ENCODE data around the gene TFAP2C. TPM values are rescaled to one million over a fixed set of nuclear protein-coding genes. Genes with fewer than 3 reads are reported as not detected.
"Not testable (repeated sequence)": the region's sequence is repeated elsewhere in the genome, so short reads cannot be mapped to it uniquely, and the experiment has no call there.

TFAP2C gene
- polyA plus RNA-seq, 1 donor (not counting 4 experiments of a cell fraction or from before 2014, with no cell fraction given): 11.5 TPM

DNA sequence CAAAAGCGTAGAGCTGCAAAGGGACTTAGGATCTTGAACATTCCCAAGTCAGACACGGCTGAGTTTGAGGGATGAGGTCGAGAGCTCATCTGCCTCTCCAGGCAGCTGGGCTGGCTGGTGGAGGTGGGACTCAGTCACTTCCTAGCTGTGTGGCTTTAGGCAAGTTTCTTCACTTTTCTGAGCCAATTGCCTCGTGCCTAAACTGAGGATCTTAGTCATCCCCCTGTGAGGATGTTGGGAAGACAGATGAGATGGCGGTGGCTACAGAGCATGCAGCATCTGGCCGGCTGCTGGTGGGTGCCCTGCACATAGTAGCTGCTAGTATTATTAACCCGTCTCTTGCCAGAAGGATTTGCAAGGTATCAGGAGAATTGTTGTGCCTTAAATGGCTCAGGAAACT lies 27.5 kb downstream of the TFAP2C start:
- Histone ChIP-seq H3K36me3 (ENCODE audit: control insufficient read depth in 2 of 2, extremely low read depth in 1 of 2, insufficient read depth in 2 of 2, low read length in 2 of 2) (no peaks in the 10 kb centered on the region), H3K4me2 (ENCODE audit: control insufficient read depth, extremely low read depth, insufficient read depth, low read depth, low read length) (no peak overlapping the region), H3K27ac (ENCODE audit: control insufficient read depth, insufficient read depth, low read length) (no peak overlapping the region), H3K79me2 (ENCODE audit: control insufficient read depth, insufficient read depth, low read length) (no peaks in the 10 kb centered on the region), H3K9me3 (ENCODE audit: control insufficient read depth, low read depth, low read length) (no peaks in the 10 kb centered on the region), H4K20me1 (ENCODE audit: control insufficient read depth, extremely low read depth, insufficient read depth, low read length) (no peaks in the 10 kb centered on the region), H3K9me1 (ENCODE audit: control insufficient read depth, extremely low read depth, insufficient read depth, low read length) (no peaks in the 10 kb centered on the region), H3K4me1 (ENCODE audit: control insufficient read depth, extremely low read depth, insufficient read depth, low read length) (peaks cover 4% of the 10 kb centered on the region), H3K4me3 (ENCODE audit: control insufficient read depth in 2 of 3, extremely low read depth in 1 of 3, insufficient read depth in 2 of 3, low read depth in 1 of 3, low read length in 3 of 3) (no peak overlapping the region), H3K27me3 (ENCODE audit: control insufficient read depth, extremely low read depth, insufficient read depth, low read length) (no peaks in the 10 kb centered on the region), H2AFZ (ENCODE audit: control insufficient read depth, low read length) (no peak overlapping the region), H3K9ac (ENCODE audit: control insufficient read depth, extremely low read depth, insufficient read depth, low read length) (no peak overlapping the region)
- DNase-seq (ENCODE audit: low read depth, low spot score) (no peak), FAIRE-seq (no peak)
- dilution Hi-C loops (cut with MboI; ENCODE audit: extremely low pct_ligation_motif_present, low sequenced_read_pairs): no loop called here
- TF ChIP-seq EZH2 (IDR thresholded peaks at IDR 0.05; ENCODE audit: low read length): no peak
- TF ChIP-seq, protein P1, sequence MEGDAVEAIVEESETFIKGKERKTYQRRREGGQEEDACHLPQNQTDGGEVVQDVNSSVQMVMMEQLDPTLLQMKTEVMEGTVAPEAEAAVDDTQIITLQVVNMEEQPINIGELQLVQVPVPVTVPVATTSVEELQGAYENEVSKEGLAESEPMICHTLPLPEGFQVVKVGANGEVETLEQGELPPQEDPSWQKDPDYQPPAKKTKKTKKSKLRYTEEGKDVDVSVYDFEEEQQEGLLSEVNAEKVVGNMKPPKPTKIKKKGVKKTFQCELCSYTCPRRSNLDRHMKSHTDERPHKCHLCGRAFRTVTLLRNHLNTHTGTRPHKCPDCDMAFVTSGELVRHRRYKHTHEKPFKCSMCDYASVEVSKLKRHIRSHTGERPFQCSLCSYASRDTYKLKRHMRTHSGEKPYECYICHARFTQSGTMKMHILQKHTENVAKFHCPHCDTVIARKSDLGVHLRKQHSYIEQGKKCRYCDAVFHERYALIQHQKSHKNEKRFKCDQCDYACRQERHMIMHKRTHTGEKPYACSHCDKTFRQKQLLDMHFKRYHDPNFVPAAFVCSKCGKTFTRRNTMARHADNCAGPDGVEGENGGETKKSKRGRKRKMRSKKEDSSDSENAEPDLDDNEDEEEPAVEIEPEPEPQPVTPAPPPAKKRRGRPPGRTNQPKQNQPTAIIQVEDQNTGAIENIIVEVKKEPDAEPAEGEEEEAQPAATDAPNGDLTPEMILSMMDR (optimal IDR thresholded peaks at IDR 0.05 in 1 of 3, IDR thresholded peaks at IDR 0.05 in 1 of 3, conservative IDR thresholded peaks at IDR 0.05 in 1 of 3; ENCODE audit: extremely low read depth in 1 of 3, insufficient read depth in 2 of 3, low read length in 3 of 3): no peak

DNA sequence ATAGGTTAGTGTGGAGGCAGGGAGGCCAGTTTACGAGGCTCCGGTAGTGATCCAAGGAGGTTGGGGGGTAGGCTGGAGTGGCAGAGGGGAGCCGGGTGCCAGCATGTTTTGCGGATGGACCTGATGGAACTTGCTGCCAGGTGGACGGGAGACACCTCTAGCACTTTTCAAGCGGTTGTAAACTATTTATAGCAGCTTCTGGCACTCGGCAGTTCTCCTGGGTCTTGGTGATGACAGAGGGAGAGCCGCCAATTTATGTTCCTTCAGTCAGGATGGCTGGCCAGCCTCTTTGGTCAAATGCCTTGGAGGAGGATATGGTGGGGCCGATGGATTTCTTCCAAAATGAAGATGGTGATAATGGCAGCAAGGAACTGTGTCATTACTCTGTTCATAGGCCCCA lies 28.8 kb downstream of the TFAP2C start:
- H3K4me1 ChIP-seq (ENCODE audit: control insufficient read depth, extremely low read depth, insufficient read depth, low read length): peaks cover 4% of the 10 kb centered on the region
- dilution Hi-C loops (cut with MboI; ENCODE audit: extremely low pct_ligation_motif_present, low sequenced_read_pairs): no loop called here
- TF ChIP-seq, protein P1 (optimal IDR thresholded peaks at IDR 0.05 in 1 of 3, IDR thresholded peaks at IDR 0.05 in 1 of 3, conservative IDR thresholded peaks at IDR 0.05 in 1 of 3; ENCODE audit: extremely low read depth in 1 of 3, insufficient read depth in 2 of 3, low read length in 3 of 3): no peak
- no peak for TF ChIP-seq EZH2 (IDR thresholded peaks at IDR 0.05; ENCODE audit: low read length)
- no peak for FAIRE-seq
- H3K9me1 ChIP-seq (ENCODE audit: control insufficient read depth, extremely low read depth, insufficient read depth, low read length): no peaks in the 10 kb centered on the region
- DNase-seq (ENCODE audit: low read depth, low spot score): no peak
- H2AFZ ChIP-seq (ENCODE audit: control insufficient read depth, low read length): no peak overlapping the region
- H3K36me3 ChIP-seq (ENCODE audit: control insufficient read depth in 2 of 2, extremely low read depth in 1 of 2, insufficient read depth in 2 of 2, low read length in 2 of 2): no peaks in the 10 kb centered on the region
- H3K9ac ChIP-seq (ENCODE audit: control insufficient read depth, extremely low read depth, insufficient read depth, low read length): no peak overlapping the region
- H3K27ac ChIP-seq (ENCODE audit: control insufficient read depth, insufficient read depth, low read length): no peak overlapping the region
- H3K27me3 ChIP-seq (ENCODE audit: control insufficient read depth, extremely low read depth, insufficient read depth, low read length): no peaks in the 10 kb centered on the region
- H3K4me3 ChIP-seq (ENCODE audit: control insufficient read depth in 2 of 3, extremely low read depth in 1 of 3, insufficient read depth in 2 of 3, low read depth in 1 of 3, low read length in 3 of 3): no peak overlapping the region
- no peak overlapping the region for H3K4me2 ChIP-seq (ENCODE audit: control insufficient read depth, extremely low read depth, insufficient read depth, low read depth, low read length)
- H4K20me1 ChIP-seq (ENCODE audit: control insufficient read depth, extremely low read depth, insufficient read depth, low read length): no peaks in the 10 kb centered on the region
- H3K79me2 ChIP-seq (ENCODE audit: control insufficient read depth, insufficient read depth, low read length): no peaks in the 10 kb centered on the region
- H3K9me3 ChIP-seq (ENCODE audit: control insufficient read depth, low read depth, low read length): no peaks in the 10 kb centered on the region

DNA sequence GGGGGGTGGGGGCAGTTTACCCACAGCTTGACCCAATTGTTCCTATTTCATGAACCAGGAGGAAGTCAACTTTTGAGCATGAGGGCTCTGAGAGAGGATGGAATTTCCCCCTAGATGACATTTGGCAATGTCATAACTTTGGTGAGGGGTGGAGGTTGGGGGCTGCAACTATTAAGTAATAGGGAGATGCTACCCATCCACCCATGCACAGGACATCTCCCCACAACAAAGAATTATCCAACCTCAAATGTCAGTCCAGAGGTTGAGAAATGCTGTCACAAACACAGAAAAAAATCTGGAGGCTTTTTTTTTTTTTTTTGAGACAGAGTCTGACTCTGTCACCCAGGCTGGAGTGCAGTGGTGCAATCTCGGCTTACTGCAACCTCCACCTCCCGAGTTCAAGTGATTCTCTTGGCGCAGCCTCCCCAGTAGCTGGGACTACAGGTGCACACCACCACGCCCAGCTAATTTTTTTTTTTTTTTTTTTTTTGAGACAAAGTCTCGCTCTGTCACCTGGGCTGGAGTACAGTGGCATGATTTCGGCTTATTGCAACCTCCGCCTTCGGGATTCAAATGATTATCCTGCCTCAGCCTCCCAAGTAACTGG lies 29.3 kb downstream of the TFAP2C start:
- H3K4me2 ChIP-seq (ENCODE audit: control insufficient read depth, extremely low read depth, insufficient read depth, low read depth, low read length); FAIRE-seq; H3K4me3 ChIP-seq (ENCODE audit: control insufficient read depth in 2 of 3, extremely low read depth in 1 of 3, insufficient read depth in 2 of 3, low read depth in 1 of 3, low read length in 3 of 3); H3K4me1 ChIP-seq (ENCODE audit: control insufficient read depth, extremely low read depth, insufficient read depth, low read length); H3K9me3 ChIP-seq (ENCODE audit: control insufficient read depth, low read depth, low read length); H3K9me1 ChIP-seq (ENCODE audit: control insufficient read depth, extremely low read depth, insufficient read depth, low read length); H3K27me3 ChIP-seq (ENCODE audit: control insufficient read depth, extremely low read depth, insufficient read depth, low read length); H4K20me1 ChIP-seq (ENCODE audit: control insufficient read depth, extremely low read depth, insufficient read depth, low read length); dilution Hi-C loops (cut with MboI; ENCODE audit: extremely low pct_ligation_motif_present, low sequenced_read_pairs); H3K27ac ChIP-seq (ENCODE audit: control insufficient read depth, insufficient read depth, low read length); H2AFZ ChIP-seq (ENCODE audit: control insufficient read depth, low read length); H3K9ac ChIP-seq (ENCODE audit: control insufficient read depth, extremely low read depth, insufficient read depth, low read length); H3K36me3 ChIP-seq (ENCODE audit: control insufficient read depth in 2 of 2, extremely low read depth in 1 of 2, insufficient read depth in 2 of 2, low read length in 2 of 2); H3K79me2 ChIP-seq (ENCODE audit: control insufficient read depth, insufficient read depth, low read length); DNase-seq (ENCODE audit: low read depth, low spot score): not testable (repeated sequence)

All from keratinocyte (primary cell).